HG02884 (cell line): ENCODE results near the gene PRSS36.
"Not testable (repeated sequence)": the region's sequence is repeated elsewhere in the genome, so short reads cannot be mapped to it uniquely, and the experiment has no call there.

ENCODE experiments used
- ATAC-seq: cut with Tn5 transposase; IDR thresholded peaks from one replicate; pipeline ENCODE4 v1.9.1; 2021; ENCODE audit warnings: mild to moderate bottlenecking, moderate library complexity; ENCODE audit not compliant: unreplicated experiment

PRSS36 gene

DNA sequence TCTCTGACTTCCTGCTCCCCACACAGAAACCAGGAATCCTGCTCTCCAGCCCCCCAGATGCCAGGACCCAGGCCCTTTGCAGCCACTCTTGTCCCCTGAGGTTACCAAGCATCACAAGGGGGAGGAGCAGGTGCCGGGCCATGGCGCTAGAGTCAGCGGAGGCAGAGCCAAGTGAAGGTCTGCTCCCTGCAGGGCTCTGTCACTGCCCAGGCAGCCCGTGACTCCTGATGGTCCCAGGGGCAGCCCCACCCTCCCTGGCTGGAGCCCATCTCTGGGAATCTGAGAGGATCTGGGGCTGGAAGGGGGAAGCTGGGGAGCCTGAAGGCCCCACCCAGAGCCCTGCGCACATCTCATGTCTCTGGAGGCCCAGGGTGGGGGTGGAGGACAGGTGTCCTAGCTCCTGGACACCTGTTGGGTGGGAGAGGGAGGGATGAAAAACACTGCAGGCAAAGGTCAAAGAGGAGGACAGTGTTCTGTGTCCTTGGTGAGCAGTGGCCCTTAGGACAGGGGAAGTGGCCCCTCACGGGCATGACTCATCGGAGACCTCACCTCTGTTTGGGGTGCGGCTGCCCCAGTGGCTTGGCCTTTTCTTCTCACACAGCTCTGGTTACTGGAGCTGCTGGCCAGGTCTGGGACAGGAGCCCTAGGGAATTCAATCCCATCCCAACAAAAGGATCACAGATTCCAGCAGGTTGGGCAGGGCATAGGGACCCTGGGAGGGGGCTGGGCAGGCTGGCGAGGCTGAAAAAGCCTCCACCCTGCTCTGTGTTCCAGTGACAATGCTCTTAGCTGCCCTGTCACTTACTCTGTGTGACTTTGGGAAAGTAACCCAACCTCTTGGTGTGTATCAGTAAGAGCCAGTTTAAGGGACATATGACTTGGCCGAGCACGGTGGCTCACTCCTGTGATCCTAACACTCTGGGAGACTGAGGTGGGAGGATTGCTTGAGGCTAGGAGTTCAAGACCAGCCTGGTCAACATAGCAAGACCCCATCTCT lies at the start of gene PRSS36:
TSS of gene PRSS36 (minus strand) at position 173 of the 997 bp plus-strand sequence. CDS start at position 142, 31 bp downstream.
- ATAC-seq, result no peak

DNA sequence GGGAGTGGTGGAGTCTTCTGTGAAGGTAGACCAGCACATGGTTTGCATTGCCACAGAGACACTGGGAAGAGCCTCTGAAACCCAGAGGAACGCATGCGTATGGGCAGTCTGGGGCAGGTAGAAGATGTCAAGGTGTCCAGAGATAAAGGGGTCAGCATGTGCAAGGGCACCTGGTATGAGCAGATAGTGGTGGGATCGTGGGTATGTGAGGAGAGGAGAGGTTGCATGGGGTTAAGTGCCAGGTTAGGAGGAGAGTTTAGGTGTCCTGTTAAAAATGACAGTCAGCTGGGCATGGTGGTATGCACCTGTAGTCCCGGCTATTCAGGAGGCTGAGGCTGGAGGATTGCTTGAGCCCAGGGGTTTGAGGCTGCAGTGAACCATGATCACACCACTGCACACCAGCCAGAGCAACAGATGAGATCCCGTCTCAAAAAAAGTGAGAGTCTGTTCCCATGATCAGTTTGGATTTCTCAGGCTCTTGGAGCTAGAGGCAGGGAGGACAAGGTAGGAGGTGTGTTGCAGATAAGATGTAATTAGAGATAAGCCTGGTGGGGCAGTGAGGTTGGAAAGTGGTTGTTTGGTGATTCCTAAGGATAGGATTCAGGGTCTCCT lies 49.7 kb upstream of the PRSS36 start:
- no peak for ATAC-seq

DNA sequence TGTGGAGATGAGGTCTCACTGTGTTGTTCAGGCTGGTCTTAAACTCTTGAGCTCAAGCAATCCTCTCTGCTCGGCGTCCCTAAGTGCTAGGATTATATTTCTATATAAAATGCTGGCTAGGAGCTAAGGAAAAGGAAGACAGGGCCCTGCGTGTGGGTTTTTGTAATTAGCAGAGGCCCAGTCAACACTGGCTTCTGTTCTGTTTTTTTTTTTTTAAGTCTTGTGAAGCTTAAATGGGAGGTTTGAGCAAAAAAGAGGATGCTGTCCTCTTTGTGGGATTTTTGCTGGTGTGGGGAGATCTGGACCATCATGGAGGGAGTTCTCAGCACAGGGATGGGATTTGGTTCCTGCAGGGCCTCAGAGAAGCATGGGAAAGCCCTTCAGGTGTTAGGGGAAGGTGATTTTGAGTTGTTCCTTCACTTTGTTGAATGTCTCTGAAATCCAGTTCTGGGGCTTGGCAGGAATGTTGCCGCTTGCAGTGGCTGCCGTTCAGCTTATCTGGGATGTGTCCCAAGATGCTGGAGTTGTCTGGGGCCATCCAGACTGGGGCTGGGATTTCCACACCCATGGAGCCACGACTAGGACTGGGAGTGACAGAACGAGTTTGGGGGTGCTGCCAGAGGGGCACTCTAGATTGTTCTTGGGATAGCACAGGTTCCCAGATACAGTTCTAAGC lies 48.5 kb upstream of the PRSS36 start:
- ATAC-seq, result no peak

DNA sequence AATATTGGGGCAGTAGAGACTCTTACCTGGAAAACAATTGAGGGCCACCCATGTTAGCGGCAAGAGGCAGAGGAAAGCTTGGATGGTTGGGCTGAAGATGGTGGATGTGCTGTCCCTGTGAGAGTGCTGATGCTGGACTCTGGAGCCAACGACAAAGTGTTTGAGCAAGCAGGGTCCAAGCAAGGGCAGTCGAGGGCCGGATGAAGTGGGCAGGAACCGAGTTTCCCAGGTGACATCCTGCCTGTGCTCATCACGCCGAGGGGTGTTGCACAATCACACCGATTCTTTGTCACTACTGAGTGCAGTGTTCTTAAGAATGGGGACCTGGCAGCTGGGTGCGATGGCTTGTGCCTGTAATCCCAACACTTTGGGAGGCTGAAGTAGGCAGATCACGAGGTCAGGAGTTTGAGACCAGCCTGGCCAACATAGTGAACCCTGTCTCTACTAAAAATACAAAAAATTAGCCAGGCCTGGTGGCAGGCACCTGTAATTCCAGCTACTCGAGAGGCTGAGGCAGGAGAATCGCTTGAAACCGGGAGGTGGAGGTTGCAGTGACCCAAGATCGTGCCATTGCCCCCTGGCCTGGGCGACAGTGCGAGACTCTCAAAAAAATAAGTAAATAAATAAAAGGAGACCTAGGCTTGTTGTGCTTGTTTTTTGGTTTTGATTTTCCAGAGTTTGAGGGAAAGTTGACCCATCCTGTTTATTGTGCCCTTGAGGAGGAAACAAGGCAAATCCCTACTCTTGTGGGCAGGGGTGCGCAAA lies 46.6 kb upstream of the PRSS36 start:
- ATAC-seq, result no peak

DNA sequence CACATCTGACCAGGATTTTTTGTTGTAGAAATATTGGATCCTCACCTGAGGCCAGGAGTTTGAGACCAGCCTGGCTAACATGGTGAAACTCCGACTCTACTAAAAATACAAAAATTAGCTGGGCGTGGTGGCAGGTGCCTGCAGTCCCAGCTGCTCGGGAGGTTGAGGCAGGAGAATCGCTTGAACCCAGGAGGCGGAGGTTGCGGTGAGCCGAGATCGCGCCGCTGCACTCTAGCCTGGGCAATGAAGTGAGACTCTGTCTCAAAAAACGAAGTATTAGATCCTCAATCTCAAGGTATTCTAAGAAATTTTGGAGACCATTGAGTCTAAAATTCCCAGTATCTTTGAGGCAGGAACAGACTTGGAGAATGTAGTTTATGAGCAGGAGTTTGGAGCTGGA lies 46.0 kb upstream of the PRSS36 start:
- not testable (repeated sequence) for ATAC-seq

DNA sequence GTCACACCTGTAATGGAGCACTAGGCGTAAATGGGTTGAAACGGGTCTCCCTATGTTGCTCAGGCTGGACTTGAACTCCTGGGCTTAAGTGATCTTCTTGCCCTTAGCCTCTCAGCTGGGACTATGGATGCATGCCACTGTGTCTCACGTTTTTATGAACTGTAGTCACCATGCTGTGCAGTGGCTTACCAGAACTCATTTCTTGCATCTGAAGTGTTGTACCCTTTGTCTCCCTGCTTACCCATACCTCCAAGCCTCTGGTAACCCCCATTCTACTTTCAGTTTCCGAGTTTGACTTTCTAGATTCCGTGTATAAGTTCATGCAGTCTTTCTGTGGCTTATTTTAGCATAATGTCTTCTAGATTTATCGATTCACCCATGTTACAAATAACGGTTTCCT lies 45.0 kb upstream of the PRSS36 start:
- no peak for ATAC-seq

DNA sequence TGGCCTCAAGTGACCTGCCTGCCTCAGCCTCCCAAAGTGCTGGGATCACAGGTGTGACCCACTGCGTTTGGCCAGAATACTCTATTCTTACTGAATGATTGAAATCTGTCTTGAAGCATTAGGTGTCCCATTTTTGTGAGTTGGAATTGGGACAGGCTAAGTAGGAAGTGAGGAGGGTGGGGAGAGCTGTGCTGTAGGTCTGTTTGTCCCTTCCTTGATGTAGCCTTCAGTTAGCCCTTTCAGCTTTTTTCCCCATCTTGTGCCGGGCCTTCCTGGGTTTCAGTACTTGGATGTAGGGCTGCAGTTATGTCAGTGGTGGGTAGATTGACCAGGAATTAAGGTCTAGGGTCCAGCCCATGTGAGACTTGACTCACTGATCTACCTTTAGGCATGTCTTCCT lies 44.0 kb upstream of the PRSS36 start:
- ATAC-seq, result no peak

DNA sequence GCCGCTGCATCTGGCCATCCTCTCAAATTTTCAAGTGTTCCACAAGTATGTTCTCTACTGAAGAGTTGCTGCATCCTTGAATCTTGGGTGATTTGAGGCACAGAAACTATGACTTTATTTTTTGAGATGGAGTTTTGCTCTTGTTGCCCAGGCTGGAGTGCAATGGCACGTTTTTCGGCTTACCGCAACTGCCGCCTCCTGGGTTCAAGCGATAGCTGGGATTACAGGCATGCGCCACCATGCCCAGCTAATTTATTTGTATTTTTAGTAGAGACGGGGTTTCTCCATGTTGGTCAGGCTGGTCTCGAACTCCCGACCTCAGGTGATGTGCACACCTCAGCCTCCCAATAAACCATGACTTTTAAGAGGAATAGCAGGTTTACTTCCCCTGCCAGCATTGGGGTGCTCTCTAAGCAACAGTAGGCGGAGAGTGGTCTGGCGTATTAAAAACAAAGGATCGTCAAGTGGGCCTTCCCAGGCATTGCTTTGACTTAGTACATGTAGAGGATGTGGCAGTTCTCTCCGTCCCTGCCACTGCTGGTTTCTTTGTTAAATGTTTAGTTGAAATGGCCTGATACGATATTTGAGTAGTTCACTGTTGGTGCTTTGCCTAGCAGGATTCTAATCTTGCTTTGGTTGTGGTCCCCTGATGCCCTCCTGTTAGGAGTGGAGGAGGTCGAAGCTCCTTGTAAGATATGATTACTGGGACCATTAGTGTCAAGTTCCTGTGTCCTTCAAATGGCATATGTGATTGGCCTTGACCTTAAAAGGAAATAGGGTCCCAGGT lies 43.2 kb upstream of the PRSS36 start:
- ATAC-seq, result no peak

DNA sequence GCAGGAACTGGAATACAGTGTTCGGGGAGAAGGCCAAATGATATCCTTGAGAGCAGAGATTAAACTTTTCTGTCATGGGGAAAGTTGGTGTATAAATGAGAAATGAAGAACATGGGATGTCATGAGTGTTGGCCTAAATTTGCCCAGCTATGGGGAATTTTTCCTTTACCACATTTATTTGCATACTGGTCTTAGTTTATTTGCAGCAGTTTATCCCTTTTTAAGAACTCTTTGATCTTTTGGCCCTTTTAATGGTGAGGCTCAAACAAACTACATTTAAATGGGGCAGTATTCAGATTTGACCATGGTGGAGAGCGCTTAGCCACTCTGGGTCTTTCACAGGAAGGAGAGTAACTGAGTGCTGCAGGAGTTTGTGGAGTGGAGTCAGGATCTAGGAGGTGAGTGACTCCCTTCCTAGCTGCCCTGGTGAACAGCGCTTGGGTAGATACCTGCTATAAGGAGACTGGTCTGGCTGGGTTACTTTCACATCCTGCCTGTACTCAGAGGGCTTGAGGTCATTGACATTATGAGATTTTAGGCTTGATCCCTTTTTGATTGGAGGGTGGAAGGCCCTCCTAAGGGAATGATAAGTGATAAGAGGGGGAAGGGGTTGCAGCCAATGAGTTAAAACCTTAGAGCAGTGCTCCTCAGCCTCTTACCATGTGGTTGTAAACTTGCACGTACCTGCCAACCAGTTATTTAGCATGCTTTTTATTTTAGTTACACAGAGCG lies 42.0 kb upstream of the PRSS36 start:
- ATAC-seq, result no peak

DNA sequence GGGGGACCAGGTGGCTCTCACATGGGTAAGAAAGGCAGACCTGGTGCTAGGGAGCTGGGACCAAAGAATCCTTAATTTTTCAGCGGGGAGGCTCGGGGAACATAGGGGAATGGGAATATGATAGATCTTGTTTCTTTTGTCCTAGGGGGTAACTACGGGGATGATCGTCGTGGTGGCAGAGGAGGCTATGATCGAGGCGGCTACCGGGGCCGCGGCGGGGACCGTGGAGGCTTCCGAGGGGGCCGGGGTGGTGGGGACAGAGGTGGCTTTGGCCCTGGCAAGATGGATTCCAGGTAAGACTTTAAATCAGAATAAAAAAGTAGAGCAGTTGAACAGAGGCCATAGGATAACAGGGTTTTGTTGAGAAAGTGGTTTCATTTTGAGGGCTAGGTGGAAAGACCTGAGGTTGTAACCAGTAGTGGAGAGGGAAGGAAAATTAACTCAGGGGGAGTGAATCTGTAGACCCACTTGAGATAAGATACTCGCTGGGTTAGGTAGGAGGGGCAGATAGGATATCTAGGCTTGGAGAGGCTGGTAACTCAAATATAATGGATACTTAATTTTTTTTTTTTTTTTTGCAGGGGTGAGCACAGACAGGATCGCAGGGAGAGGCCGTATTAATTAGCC lies 41.1 kb upstream of the PRSS36 start:
- ATAC-seq, result no peak

DNA sequence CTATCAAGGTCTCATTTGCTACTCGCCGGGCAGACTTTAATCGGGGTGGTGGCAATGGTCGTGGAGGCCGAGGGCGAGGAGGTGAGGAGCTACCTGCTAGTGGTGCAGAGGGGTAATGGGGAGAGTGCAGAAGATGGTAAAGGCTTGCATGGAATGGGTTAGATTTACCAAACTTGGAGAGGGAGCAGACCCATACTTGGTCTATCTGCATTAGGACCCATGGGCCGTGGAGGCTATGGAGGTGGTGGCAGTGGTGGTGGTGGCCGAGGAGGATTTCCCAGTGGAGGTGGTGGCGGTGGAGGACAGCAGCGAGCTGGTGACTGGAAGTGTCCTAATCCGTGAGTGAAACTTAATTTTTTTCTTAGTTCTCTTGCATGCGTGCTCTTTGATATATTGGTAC lies 40.2 kb upstream of the PRSS36 start:
- ATAC-seq, result no peak

DNA sequence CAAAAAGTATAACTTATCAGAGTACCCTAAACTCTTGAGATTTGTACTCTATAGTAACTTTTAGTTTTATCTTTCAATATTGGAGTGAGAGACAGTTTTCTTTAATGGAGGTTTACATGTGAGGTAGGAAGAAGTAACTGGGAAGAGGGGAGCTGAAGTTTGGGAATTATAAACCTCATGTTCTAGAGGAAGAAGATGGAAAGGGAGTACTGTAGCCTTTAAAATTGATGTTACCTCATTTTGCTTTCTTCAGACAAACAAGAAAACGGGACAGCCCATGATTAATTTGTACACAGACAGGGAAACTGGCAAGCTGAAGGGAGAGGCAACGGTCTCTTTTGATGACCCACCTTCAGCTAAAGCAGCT lies 39.5 kb upstream of the PRSS36 start:
- ATAC-seq, result no peak

DNA sequence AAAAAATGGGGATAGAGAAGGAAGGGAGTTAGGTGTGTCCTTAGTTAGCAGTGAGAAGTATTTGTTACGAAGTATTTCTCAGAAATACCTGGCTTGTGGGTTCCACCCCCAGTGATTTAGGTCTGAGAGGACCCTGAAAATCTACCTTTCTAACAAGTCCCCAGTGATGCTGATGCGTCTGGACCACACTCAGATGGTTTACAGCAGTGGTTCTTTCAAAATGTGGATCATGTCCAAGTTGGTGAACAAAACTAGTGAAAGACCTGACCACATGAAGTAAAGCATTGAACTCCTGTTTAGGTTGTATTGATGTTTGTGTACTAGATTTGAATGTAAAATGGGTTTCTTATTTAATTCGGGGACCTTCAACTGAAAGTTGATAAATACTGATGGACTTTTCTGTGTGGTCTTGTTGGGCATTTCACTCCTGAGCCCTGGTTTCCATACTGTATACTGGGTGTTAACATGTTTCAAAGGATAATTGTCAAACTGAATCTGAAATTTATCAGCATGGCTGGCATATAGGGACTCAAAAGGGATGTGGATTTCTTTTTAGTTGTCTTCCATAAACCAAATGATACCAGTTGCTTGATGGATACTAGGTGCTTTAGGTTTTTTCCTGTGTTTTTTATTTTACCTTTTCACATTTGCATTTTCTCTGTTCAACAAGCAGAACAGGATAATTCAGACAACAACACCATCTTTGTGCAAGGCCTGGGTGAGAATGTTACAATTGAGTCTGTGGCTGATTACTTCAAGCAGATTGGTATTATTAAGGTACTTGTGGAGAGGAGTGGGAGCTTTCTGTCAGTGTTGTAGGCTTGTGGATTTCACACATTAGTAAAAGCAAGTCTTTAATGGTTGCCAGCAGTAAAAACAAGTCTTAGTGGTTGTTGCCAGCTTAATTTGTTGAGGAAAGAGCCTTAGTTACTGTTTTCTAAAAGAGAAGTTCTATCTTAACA lies 38.9 kb upstream of the PRSS36 start:
- ATAC-seq, result no peak

DNA sequence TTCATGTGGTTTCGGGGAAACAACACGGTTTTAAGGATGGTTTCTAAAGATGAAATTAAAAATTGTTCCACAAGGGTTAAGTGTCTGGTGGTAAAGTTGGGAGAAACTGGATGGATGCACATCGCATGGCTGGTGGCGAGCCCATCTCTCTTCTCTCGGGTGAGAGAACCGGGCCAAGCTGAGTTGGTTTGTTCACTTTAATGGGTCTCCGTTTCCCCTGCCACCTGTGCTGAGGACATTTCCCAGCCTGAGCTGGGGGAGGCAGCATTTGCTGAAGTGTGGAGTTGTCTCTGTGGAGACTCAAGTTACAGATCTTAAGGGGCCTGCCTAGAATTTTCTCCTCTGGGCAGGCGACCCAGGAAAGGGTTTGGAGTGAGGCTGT lies 37.9 kb upstream of the PRSS36 start:
- ATAC-seq, result no peak

DNA sequence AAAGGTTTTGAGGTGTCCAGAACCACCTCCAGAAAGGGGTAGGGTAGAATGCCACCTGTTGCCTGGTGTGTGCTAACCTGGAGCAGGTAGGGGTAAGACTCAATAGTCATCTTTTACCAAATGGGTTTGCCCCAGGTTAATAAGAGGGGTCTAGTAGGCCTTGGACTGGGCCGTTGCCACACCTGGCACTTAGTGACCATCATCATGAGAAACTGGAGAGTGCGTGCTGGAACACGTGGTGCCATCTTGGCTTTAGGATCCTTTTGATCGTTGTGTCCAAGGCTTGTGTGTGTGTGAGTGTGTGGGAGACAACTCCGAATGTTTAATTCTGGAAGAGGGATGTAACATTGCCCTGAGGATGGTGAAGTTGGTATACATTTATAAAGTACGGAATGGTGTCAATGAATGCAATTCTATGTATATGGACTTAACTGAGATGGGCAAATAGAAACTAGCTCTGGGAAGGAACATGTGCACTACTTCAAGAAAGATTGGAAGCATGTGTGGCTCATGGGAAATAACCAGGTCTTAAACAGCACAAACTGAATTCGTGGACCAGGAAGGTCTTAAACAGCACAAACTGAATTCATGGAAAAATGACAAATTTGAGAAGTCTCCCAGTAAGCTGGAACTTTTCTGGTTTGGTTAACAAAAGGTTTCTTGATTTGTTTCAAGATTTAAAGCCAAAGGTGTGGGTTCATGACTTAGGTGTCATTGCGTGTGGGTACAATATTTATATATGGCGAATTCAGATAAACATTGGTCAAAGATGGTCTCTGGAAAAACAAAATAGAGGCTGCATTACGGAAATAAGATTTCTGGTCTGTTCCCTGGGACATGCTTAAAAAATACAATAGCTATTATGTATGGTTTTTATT lies 37.3 kb upstream of the PRSS36 start:
- ATAC-seq, result no peak

DNA sequence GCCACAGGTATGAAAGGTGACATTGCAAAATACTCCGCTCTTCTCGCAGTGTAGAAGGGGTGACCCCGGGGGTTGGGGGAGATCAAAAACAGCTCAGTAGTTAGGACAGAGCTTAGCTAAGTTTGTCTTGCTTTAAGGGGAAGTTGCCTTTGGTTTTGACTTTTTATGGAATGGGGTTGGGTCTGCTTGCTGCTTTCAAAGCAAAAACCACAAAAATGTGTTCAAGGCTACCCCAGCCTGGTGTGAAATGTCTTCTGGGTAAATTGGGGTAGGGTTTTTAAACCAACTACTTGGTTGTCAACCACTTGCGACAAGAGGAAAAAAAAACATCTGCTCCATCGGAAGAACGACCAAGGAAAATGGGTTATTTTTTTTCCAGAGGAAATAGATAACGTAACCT lies 36.3 kb upstream of the PRSS36 start:
- ATAC-seq, result no peak

DNA sequence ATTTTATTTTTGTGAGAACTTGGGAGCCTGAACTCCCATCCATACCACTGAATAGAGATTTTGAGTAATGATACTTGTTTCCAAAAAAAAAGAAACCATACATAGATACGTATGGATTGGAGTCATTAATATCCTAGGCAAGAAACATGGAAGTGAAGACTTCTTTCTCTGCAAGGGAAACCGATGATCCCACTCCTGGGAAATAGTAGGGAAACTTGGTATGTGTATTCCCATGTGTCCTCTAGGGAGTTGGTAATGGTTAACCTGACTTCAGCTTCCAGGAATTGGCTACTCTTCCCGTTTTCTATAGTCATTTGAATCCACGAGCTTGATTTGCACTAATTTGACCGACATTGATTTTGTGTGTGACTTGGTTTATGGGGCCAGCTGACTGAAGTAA lies 35.5 kb upstream of the PRSS36 start:
- no peak for ATAC-seq
